HG02759 (cell line): ENCODE data around the gene CSF2RB.

Source experiments
- ATAC-seq: cut with Tn5 transposase; IDR thresholded peaks from one replicate; pipeline ENCODE4 v1.9.1; 2021; ENCODE audit warnings: mild to moderate bottlenecking, moderate library complexity; ENCODE audit not compliant: unreplicated experiment

Gene CSF2RB

DNA sequence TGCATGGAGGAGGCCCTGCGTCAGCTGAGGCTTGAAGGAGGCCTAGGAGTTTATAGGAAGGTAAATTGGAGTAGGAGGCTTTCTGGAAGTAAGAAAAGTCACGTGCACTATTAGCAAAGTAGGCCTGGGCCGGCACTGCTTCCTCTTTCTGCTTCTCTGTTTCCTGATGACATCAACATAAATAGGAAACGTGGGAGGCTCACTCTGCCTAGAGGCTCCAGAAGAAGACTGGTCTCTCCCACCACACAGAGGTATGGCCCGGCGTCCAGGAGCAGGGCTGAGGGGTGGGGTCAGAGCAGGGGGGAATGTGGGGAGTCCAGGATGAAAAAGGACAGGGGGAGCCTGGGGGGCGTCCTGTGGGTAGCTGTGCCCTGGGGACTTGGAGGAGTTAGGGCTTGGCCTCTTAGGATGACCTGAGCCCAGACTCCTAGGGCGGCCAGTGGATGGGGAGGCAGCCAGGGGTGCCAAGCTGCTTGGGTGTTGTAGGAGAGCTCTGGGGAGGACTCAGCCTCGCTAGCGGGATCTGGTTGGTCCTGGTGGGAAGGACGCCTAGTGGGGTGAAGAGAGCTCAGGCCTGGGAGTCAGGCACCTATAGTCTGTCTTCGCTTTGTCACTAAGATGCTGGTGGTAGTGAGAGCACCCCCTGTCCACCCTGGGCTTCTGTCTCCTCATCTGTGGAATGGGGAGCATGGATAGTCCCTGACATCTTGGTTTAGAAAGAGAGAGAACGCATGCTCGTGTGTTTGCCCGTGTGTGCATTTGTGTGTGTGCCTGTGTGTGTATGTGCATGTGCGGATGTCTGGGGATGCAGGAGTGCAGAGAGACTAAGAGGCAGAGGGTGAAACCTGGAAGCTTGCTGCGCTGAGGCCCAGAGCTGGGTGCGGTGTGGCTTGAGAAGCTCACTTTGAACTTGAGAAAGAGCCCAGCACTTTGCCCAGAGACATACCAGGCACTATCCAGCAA is at the start of gene CSF2RB:
Gene CSF2RB, plus strand, starts transcription at position 202 of the 963 bp plus-strand sequence. CDS start 8,580 bp downstream, outside the sequence.
- no peak for ATAC-seq

DNA sequence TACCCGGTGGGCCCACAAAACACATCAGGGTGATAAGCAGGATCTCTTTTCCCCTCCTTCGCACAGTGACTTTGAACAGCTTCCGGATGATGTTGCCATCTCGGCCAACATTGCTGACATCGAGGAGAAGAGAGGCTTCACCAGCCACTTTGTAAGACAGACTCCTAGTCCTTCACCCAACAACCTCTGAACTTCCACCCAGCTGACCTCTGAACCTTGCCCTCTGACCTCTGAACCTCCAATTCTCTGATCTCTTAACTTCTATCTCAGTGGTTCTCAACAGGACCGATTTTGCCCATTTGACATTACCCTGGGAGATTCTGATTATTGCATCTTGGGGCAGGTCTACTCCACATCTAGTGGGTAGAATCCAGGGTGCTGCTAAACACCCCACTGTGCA is 49.4 kb upstream of the CSF2RB start:
- no peak for ATAC-seq

DNA sequence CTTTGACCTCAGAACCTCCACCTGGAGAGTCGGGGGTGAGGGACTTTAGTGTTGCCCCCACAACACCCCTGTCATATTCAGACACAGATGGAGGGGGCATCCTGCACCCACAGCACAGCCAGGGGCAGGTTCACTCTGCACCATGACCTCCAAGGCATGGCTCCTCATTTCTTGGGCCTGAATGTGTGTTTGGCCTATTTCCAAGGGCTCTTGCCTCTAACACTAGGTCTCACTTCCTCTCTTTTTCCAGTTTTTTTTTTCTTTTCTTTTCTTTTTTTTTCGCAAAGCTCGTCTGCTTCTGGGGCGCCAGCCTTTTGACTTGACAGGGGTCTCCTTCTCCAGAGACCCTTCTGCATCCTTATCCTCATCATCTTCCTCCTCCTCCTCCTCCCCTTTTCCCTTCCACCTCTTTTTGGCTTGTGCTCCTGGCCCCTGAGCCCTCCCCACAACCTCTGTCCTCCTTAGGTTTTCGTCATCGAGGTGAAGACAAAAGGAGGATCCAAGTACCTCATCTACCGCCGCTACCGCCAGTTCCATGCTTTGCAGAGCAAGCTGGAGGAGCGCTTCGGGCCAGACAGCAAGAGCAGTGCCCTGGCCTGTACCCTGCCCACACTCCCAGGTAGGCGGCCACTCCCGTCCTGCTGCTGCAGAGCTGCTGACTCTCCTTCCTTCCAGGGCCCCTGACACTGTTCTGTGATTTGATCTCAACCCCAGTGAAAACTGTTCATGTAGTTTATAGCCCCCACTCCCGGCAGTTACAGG is 48.8 kb upstream of the CSF2RB start:
- no peak for ATAC-seq

GRCh38 chr22:36865346-36865745 is 48.1 kb upstream of the CSF2RB start:
- ATAC-seq = no peak

DNA sequence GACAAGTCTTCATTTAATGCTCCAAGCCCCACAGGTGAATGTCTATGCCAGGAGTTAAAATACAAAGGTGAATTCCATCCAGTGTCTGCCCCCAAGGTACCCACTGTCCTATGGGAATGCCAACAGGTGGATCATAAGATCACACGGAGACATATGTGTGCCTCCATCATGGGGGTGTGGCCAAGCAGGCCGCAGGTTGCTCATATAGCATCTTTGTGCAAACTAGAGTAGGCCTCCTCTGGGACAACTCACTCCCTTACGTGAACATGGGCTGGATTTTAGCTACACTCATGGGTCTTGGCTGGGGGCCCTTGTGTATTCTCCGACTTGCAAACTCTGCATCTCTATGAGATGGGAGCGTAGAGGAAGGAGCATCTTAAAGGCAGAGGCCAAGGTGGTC is 45.7 kb upstream of the CSF2RB start:
- no peak for ATAC-seq

GRCh38 chr22:36868546-36869181 is 44.8 kb upstream of the CSF2RB start:
- ATAC-seq = no peak

GRCh38 chr22:36870250-36870649 is 43.2 kb upstream of the CSF2RB start:
- ATAC-seq = no peak

DNA sequence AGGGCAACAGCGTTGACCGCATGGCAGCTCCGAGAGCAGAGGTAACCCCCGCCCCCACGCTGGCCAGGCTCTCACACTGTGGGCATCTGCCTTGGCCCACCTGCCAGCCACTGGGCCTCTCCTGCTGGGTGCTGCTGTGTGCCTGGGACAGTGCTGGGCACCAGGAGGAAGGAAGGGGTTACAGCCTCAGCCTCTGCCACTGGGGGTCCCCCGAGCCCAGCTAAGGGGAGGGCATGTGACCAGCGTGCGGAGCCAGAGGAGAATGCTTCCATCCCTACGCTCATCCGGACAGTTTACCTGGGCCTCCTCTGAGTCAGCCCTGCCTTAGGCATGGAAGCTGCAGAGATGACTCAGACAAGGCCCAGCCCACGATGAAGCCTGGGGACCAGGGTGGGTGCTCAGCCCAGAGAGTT is 41.8 kb upstream of the CSF2RB start:
- ATAC-seq = no peak

DNA sequence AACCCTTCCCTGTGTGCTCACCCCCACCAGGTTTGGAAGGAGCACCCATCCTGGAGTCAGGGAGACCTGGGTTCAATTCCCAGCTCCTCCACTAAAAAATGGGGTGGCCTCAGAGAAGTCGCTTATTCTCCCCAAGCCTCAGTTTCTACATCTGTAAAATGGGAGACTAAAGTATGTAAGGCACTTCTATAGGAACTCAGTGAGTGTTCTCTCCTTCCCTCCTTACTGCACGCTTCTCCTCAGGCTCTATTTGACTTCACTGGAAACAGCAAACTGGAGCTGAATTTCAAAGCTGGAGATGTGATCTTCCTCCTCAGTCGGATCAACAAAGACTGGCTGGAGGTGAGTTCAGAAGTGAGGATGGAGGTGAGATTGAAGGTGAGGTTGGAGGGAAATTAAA is 41.3 kb upstream of the CSF2RB start:
- no peak for ATAC-seq

DNA sequence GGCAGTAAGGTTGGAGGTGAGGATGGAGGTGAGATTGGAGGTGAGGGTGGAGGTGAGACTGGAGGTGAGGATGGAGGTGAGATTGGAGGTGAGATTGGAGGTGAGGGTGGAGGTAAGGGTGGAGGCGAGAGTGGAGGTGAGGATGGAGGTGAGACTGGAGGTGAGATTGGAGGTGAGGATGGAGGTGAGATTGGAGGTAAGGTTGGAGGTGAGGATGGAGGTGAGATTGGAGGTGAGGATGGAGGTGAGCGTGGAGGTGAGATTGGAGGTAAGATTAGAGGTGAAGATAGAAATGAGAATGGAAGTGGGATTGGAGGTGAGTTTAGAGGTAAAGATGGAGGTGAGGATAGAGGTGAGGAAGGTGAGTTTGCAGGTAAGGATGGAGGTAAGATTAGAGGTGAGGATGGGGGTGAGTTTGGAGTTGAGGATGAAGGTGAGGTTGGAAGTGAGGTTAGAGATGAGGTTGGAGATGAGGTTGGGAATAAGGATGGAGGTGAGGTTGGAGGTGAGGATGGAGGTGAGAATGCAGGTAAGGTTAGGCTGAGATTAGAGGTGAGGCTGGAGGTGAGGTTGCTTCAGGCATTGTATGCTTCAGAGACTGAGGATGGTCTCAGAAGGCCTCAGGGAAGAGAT is 40.4 kb upstream of the CSF2RB start:
- ATAC-seq = no peak

DNA sequence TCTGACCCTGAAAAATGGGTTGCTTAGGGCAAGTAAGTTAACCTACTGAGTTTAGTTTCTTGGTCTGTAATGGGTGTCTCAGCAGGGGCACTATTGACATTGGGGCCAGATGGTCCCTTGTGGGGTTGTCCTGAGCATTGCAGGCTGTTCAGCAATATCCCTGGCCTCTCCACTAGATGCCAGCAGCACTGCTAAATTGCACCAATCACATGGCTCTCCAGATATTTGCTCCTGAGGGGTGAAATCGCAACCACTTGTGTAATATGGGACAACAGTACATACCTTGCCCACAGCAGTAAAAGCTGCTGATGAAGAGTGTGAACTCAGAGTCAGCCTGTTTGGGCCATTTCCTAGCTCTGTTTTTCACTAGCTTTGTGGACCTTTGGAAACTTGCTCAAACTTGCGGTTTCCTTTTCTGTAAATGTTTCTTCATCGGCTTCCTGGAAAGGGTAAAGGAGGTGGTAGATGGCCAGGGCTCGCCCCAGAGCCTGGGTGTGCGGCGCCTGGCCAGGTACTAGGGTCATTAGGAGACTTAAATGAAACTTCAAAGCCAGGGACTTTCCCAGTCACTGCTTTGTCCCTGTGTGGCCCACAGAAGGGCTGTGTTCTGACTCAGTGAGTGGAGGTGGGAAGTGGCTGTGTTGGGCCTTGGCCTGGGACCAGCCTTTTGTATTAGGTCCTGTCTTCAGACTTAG is 39.7 kb upstream of the CSF2RB start:
- peak; percentile 86 for ATAC-seq

- no peak for ATAC-seq
Observed at GRCh38 chr22:36874309-36874696, 39.1 kb upstream of the CSF2RB start.

DNA sequence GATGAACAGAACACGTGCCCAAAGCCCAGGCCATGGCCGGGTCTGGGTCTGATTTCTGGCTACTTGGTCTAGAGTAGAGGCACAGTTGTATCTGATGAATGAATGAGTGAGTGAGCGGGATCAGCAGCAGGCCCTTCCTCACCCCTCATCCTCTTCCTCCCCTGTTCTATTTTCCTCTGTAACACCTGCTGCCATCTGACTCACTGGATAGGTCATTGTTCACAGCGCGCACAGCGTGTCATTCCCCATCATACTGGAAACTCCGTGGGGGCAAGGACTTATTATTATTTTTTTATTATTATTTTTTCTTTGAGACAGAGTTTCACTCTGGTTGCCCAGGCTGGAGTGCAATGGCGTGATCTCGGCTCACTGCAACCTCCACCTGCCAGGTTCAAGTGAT is 38.7 kb upstream of the CSF2RB start:
- no peak for ATAC-seq

DNA sequence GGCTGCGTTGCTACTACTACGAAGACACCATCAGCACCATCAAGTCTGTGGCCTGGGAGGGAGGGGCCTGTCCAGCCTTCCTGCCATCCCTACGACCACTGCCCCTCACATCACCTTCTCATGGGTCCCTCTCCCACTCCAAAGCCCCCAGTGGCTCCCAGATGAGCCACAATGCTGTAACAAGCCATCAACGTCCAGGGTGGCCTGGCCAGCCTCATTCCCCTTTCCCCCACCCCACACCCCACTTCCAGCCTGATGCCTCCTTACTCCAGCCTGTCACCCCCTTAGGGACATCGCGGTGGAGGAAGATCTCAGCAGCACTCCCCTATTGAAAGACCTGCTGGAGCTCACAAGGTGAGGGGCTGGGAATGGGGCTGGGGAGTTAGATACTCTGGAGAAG is 37.7 kb upstream of the CSF2RB start:
- no peak for ATAC-seq

DNA sequence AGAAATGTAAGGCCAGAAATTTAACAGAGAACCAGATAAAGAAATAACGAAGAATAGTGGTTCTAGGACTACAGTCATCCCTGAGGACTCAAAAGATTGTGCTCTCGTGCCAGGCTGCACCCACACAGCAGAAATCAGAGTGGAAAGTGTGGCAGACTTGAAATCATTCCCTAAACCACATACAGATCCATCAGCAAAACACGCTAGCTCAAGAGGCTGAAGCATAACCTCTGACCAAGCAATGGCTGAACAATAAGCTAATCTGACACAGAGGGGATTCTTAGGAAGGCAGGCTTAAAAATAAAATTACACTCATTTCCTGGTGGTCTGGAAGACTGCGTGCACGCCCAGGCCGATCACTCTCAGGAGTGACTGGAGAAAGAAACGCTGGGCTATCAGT is 33.7 kb upstream of the CSF2RB start:
- no peak for ATAC-seq

- ATAC-seq = no peak
Observed at GRCh38 chr22:36881504-36882245, 31.8 kb upstream of the CSF2RB start.

DNA sequence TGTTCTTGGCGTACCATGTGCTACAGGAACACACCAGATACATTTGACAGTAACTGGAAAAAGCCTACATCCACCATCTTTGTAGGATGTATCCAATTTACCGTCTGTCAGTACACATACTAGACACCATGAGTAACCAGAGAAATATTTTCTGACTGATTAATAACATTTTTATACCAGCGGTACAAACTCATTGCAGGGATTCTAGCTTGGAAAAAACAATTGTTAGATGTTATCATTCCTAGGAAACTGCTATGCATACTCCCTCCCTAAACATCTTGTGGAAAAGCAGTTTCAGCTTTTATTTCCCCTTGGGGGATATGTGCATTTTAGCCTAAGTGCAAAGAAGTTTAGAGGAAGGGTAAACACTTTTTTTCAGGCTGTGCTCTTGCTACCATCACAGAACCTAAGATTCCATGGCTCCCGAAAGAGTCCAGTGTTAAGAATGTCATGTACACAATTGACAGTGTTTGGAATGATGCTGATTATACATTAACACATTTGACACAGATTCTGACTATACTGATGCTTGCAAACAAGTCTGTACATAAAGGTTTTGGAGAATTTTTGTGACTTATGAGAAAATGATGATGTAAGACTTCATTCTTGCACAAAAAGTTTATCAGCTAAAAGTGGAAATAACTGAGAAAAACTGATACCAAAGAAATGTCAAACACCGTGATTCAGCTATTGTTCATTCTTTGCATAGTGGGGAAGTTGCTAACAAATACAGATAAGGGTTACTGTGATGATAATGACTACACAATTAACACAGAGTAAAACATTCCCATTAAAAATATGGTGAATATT is 28.9 kb upstream of the CSF2RB start:
- no peak for ATAC-seq

GRCh38 chr22:36885474-36885873 is 28.0 kb upstream of the CSF2RB start:
- no peak for ATAC-seq

- no peak for ATAC-seq
Observed at GRCh38 chr22:36886016-36886415, 27.4 kb upstream of the CSF2RB start.
